ENCODE results near the gene FOXO4.

The FOXO4 gene

DNA sequence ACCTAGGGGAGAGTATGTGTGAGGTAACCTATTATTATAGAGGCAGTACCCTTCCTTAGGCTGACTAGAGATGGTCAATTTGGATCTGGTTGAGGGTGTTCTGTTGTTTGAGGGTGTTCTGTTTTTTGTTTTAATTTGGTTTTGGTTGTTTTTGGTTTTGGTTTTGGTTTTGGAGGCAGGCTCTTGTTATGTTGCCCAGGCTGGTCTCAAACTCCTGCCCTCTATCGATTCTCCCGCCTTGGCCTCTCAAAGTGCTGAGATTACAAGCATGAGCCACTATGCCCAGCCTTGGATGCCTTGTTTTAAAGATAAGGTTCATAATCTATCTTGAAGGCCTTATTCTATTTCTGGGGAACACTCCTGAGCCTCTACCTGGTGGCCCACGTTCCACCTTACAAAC is 10.0 kb downstream of the FOXO4 start:
- no peak for TF ChIP-seq CTCF (conservative IDR thresholded peaks at IDR 0.05; ENCODE audit: low read depth)
- CTCF ChIA-PET: interaction anchor here (0.6 kb wide), 1 partner anchor 73 kb away, joined by 3 read pairs; no protein-coding TSS in a partner anchor
- POLR2A ChIA-PET (ENCODE audit: low non-redundant PET): no interaction called here

DNA sequence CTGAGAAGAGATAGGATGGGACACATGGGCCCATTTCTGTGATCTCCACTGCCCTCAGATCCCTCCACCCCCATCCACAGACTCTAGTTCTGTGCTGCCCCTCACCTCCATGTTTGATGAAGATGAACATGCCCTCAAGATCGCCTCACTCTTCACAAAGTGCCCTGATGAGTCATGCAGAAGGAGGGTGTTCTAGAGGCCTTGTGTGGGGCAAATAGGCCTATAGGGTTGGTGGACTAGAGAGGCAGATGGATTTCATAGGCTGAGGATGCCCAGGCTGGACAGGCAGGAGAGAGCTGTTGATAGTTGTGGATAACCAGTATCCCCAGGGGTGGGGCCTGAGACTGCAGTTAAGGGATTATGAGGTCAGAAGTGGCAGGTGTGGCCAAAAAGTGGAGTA is 10.8 kb downstream of the FOXO4 start, which contains the start of gene CXorf65:
Gene CXorf65, minus strand, starts transcription at position 314 of the 400 bp plus-strand sequence. Its CDS starts 184 bp downstream, at position 130.
- no peak for DNase-seq (ENCODE audit: low spot score)
- TF ChIP-seq CTCF (conservative IDR thresholded peaks at IDR 0.05; ENCODE audit: low read depth): no peak
- ChIA-PET POLR2A (ENCODE audit: low non-redundant PET) (no interaction called here), CTCF (interaction anchor here (0.5 kb wide), 1 partner anchor 26 kb away, joined by 3 read pairs; no protein-coding TSS in a partner anchor)
- H3K27ac ChIP-seq: no peak within 1 kb of the TSS

More for the DNA sequence above, 10.0 kb downstream of the FOXO4 start:
- no peak for DNase-seq (ENCODE audit: low spot score)
- no peak overlapping the region for H3K27ac ChIP-seq

GRCh38 chrX:71107245-71107644 is 11.6 kb downstream of the FOXO4 start:
- ChIA-PET CTCF (no interaction called here), POLR2A (ENCODE audit: low non-redundant PET) (no interaction called here)
- no peak for DNase-seq (ENCODE audit: low spot score)
- H3K27ac ChIP-seq: no peak overlapping the region
- no peak for TF ChIP-seq CTCF (conservative IDR thresholded peaks at IDR 0.05; ENCODE audit: low read depth)

DNA sequence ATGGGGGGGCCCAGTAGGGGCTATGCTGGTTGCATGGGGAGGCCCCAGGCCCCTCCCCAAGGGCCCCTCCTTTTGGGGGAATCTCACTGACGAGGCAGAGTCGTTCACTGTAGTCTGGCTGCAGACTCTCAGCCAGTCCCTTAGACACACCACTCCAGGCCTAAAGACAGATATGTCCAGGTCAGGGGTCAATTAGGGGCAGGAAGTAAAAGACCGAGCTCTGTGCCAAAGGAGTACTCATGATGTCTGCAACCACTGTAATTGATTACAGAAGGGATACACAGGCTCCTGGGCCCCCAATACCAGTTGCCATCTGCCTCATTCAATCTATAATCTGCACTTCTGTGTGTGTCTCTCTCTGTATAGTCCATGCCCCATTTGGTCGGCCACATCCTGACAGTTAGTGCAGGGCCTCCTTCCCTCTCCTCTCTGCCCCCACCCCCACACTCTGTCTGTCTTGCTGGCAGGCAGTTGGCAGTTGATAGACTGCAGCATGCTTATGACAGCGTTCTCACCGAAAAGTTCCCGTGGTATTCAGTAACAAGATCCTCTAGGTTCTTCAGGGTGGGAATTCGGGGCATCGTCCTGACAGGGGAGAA is 12.2 kb downstream of the FOXO4 start:
- ChIA-PET POLR2A (ENCODE audit: low non-redundant PET) (no interaction called here), CTCF (no interaction called here)
- no peak overlapping the region for H3K27ac ChIP-seq
- no peak for DNase-seq (ENCODE audit: low spot score)
- TF ChIP-seq CTCF (conservative IDR thresholded peaks at IDR 0.05; ENCODE audit: low read depth): no peak

DNA sequence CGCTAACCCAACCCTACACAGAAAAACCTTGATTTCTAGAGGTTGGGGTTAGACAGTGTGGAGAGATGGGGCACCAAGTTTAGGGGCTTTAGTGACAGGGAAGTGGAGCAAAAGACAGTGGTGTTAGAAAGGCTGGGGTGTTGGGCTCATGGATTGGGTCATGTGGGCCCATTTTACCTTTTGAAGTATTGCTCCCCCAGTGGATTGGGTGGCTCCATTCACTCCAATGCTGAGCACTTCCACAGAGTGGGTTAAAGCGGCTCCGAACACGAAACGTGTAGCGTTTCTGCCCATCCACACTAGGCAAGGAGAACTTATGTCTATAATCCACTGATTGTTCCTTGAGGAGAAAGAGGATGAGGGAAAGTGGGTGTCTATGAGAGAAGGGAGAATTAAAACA is 13.4 kb downstream of the FOXO4 start:
- ChIA-PET POLR2A (ENCODE audit: low non-redundant PET) (no interaction called here), CTCF (no interaction called here)
- no peak for DNase-seq (ENCODE audit: low spot score)
- no peak for TF ChIP-seq CTCF (conservative IDR thresholded peaks at IDR 0.05; ENCODE audit: low read depth)
- H3K27ac ChIP-seq: no peak overlapping the region

DNA sequence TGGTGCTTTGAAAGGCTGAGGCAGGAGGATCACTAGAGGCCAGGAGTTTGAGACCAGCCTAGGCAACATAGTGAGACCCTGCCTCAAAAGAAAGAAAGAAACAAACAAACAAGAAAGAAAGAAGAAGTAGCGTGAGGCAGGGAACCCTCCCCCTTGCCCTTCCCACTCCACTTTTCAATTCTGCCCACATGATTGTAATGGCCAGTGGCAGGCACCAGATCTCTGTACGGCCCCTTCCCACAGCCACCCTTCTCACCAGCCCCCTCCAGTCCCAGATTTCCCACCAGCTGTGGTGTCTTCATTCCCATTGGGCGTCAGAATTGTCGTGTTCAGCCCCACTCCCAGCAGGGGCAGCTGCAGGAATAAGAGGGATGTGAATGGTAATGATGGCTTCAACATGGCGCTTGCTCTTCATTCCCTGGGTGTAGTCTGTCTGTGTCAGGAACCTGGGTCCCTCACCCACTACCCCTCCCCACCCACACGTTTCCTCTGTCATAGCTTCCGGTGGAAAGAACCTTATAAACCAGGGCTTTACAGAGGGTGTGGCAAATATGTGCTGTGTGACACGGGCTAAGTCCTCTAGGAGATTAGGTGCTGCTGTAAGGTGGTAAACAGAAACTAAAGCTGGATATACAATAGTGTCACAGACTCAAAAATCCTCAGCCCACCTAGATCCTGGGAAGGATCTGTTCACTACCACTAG is 15.6 kb downstream of the FOXO4 start, which contains the start of gene IL2RG:
Gene IL2RG, minus strand, starts transcription at position 437 of the 703 bp plus-strand sequence. Its CDS starts 38 bp downstream, at position 399.
- ChIA-PET POLR2A (ENCODE audit: low non-redundant PET) (no interaction called here), CTCF (no interaction called here)
- TF ChIP-seq CTCF (conservative IDR thresholded peaks at IDR 0.05; ENCODE audit: low read depth): no peak
- no peak within 1 kb of the TSS for H3K27ac ChIP-seq
- no peak for DNase-seq (ENCODE audit: low spot score)
